ENCODE data around the gene IGSF6.
"Not testable (repeated sequence)": the region's sequence is repeated elsewhere in the genome, so short reads cannot be mapped to it uniquely, and the experiment has no call there.

The IGSF6 gene

GRCh38 chr16:21694609-21695008 lies 42.2 kb upstream of the IGSF6 start:
- H3K23ac ChIP-seq (ENCODE audit: low read length) = no peak overlapping the region
- no peak for DNase-seq
- H2AK5ac ChIP-seq (ENCODE audit: low read length) = no peak overlapping the region
- no peak overlapping the region for H4K8ac ChIP-seq (ENCODE audit: low read depth, low read length)
- H3K4ac ChIP-seq (ENCODE audit: low read depth, low read length) = no peak overlapping the region
- no peak overlapping the region for H2BK5ac ChIP-seq (ENCODE audit: low read depth, low read length, poor library complexity)
- H3K18ac ChIP-seq (ENCODE audit: low read length) = no peak overlapping the region
- no peak overlapping the region for H3K14ac ChIP-seq (ENCODE audit: low read length)
- no peak overlapping the region for H3K4me3 ChIP-seq (ENCODE audit: low read depth, low read length)
- H4K91ac ChIP-seq (ENCODE audit: low read depth, low read length) = no peak overlapping the region
- H3K79me2 ChIP-seq (ENCODE audit: control insufficient read depth, insufficient read depth, low read length, poor library complexity) = no peaks in the 10 kb centered on the region
- H4K12ac ChIP-seq (ENCODE audit: low read depth, low read length) = no peak overlapping the region
- no peaks in the 10 kb centered on the region for H3K4me1 ChIP-seq (ENCODE audit: control insufficient read depth in 1 of 2, insufficient read depth in 2 of 2, low read length in 2 of 2)
- no peak overlapping the region for H3K27ac ChIP-seq (ENCODE audit: low read depth, low read length)
- H3K9me3 ChIP-seq (ENCODE audit: insufficient read depth, low read depth, low read length) = no peaks in the 10 kb centered on the region
- no peaks in the 10 kb centered on the region for H3K79me1 ChIP-seq (ENCODE audit: low read length)
- no peak overlapping the region for H2BK120ac ChIP-seq (ENCODE audit: insufficient read depth, low read length, poor library complexity)
- WGBS (ENCODE audit: extremely low coverage, insufficient coverage, insufficient read length) = no CpG with 5 or more reads among the region's 4 CpGs
- no peaks in the 10 kb centered on the region for H3K27me3 ChIP-seq (ENCODE audit: insufficient read depth, low read length)
- no peak overlapping the region for H2BK12ac ChIP-seq (ENCODE audit: low read length)
- H2AFZ ChIP-seq (ENCODE audit: insufficient read depth, low read length, poor library complexity) = no peak overlapping the region
- no peaks in the 10 kb centered on the region for H3K36me3 ChIP-seq (ENCODE audit: control insufficient read depth in 1 of 2, insufficient read depth in 2 of 2, low read length in 2 of 2)
- H3K4me2 ChIP-seq (ENCODE audit: low read length) = no peak overlapping the region
- no peak overlapping the region for H3K9ac ChIP-seq (ENCODE audit: low read length)

- H4K12ac ChIP-seq (ENCODE audit: low read depth, low read length); H3K14ac ChIP-seq (ENCODE audit: low read length); H2AK5ac ChIP-seq (ENCODE audit: low read length): not testable (repeated sequence)
Observed at GRCh38 chr16:21690967-21691366, 38.6 kb upstream of the IGSF6 start.

GRCh38 chr16:21689107-21689506 lies 36.7 kb upstream of the IGSF6 start:
- no peak overlapping the region for H2BK120ac ChIP-seq (ENCODE audit: insufficient read depth, low read length, poor library complexity)
- WGBS (ENCODE audit: extremely low coverage, insufficient coverage, insufficient read length) = no CpG with 5 or more reads among the region's 4 CpGs
- no peaks in the 10 kb centered on the region for H3K4me1 ChIP-seq (ENCODE audit: control insufficient read depth in 1 of 2, insufficient read depth in 2 of 2, low read length in 2 of 2)
- no peak overlapping the region for H4K8ac ChIP-seq (ENCODE audit: low read depth, low read length)
- H3K4ac ChIP-seq (ENCODE audit: low read depth, low read length) = no peak overlapping the region
- no peak overlapping the region for H4K91ac ChIP-seq (ENCODE audit: low read depth, low read length)
- no peak overlapping the region for H3K4me2 ChIP-seq (ENCODE audit: low read length)
- no peaks in the 10 kb centered on the region for H3K27me3 ChIP-seq (ENCODE audit: insufficient read depth, low read length)
- no peak overlapping the region for H3K4me3 ChIP-seq (ENCODE audit: low read depth, low read length)
- H3K79me2 ChIP-seq (ENCODE audit: control insufficient read depth, insufficient read depth, low read length, poor library complexity) = no peaks in the 10 kb centered on the region
- H3K9me3 ChIP-seq (ENCODE audit: insufficient read depth, low read depth, low read length) = peaks cover 2% of the 10 kb centered on the region
- no peak overlapping the region for H3K18ac ChIP-seq (ENCODE audit: low read length)
- H2AFZ ChIP-seq (ENCODE audit: insufficient read depth, low read length, poor library complexity) = no peak overlapping the region
- no peak overlapping the region for H2BK5ac ChIP-seq (ENCODE audit: low read depth, low read length, poor library complexity)
- H4K12ac ChIP-seq (ENCODE audit: low read depth, low read length) = no peak overlapping the region
- no peaks in the 10 kb centered on the region for H3K79me1 ChIP-seq (ENCODE audit: low read length)
- no peak overlapping the region for H3K27ac ChIP-seq (ENCODE audit: low read depth, low read length)
- DNase-seq = no peak
- H3K9ac ChIP-seq (ENCODE audit: low read length) = no peak overlapping the region
- no peak overlapping the region for H3K23ac ChIP-seq (ENCODE audit: low read length)
- no peak overlapping the region for H3K14ac ChIP-seq (ENCODE audit: low read length)
- no peak overlapping the region for H2AK5ac ChIP-seq (ENCODE audit: low read length)
- H2BK12ac ChIP-seq (ENCODE audit: low read length) = no peak overlapping the region
- H3K36me3 ChIP-seq (ENCODE audit: control insufficient read depth in 1 of 2, insufficient read depth in 2 of 2, low read length in 2 of 2) = no peaks in the 10 kb centered on the region

More at GRCh38 chr16:21690967-21691366, 38.6 kb upstream of the IGSF6 start:
- not testable (repeated sequence) for H3K4ac ChIP-seq (ENCODE audit: low read depth, low read length); H4K8ac ChIP-seq (ENCODE audit: low read depth, low read length); H3K23ac ChIP-seq (ENCODE audit: low read length); H3K79me2 ChIP-seq (ENCODE audit: control insufficient read depth, insufficient read depth, low read length, poor library complexity); H3K18ac ChIP-seq (ENCODE audit: low read length); H2BK120ac ChIP-seq (ENCODE audit: insufficient read depth, low read length, poor library complexity); H3K36me3 ChIP-seq (ENCODE audit: control insufficient read depth in 1 of 2, insufficient read depth in 2 of 2, low read length in 2 of 2); DNase-seq; H3K4me1 ChIP-seq (ENCODE audit: control insufficient read depth in 1 of 2, insufficient read depth in 2 of 2, low read length in 2 of 2); H3K9ac ChIP-seq (ENCODE audit: low read length); H3K79me1 ChIP-seq (ENCODE audit: low read length); H3K27ac ChIP-seq (ENCODE audit: low read depth, low read length); H3K27me3 ChIP-seq (ENCODE audit: insufficient read depth, low read length); H3K4me2 ChIP-seq (ENCODE audit: low read length); H3K4me3 ChIP-seq (ENCODE audit: low read depth, low read length); H3K9me3 ChIP-seq (ENCODE audit: insufficient read depth, low read depth, low read length); H2AFZ ChIP-seq (ENCODE audit: insufficient read depth, low read length, poor library complexity); H2BK5ac ChIP-seq (ENCODE audit: low read depth, low read length, poor library complexity); H4K91ac ChIP-seq (ENCODE audit: low read depth, low read length); H2BK12ac ChIP-seq (ENCODE audit: low read length)
- no CpG with 5 or more reads among the region's 4 CpGs for WGBS (ENCODE audit: extremely low coverage, insufficient coverage, insufficient read length)

- Histone ChIP-seq H3K79me1 (ENCODE audit: low read length) (no peaks in the 10 kb centered on the region), H3K9ac (ENCODE audit: low read length) (no peak overlapping the region), H3K27me3 (ENCODE audit: insufficient read depth, low read length) (no peaks in the 10 kb centered on the region), H3K4ac (ENCODE audit: low read depth, low read length) (no peak overlapping the region), H3K14ac (ENCODE audit: low read length) (no peak overlapping the region), H2BK5ac (ENCODE audit: low read depth, low read length, poor library complexity) (no peak overlapping the region), H3K36me3 (ENCODE audit: control insufficient read depth in 1 of 2, insufficient read depth in 2 of 2, low read length in 2 of 2) (no peaks in the 10 kb centered on the region), H3K27ac (ENCODE audit: low read depth, low read length) (no peak overlapping the region), H3K9me3 (ENCODE audit: insufficient read depth, low read depth, low read length) (peaks cover 2% of the 10 kb centered on the region), H4K8ac (ENCODE audit: low read depth, low read length) (no peak overlapping the region), H3K4me1 (ENCODE audit: control insufficient read depth in 1 of 2, insufficient read depth in 2 of 2, low read length in 2 of 2) (no peaks in the 10 kb centered on the region), H3K18ac (ENCODE audit: low read length) (no peak overlapping the region), H3K79me2 (ENCODE audit: control insufficient read depth, insufficient read depth, low read length, poor library complexity) (no peaks in the 10 kb centered on the region), H2BK12ac (ENCODE audit: low read length) (no peak overlapping the region), H3K4me3 (ENCODE audit: low read depth, low read length) (no peak overlapping the region), H2AK5ac (ENCODE audit: low read length) (no peak overlapping the region), H2AFZ (ENCODE audit: insufficient read depth, low read length, poor library complexity) (no peak overlapping the region), H4K12ac (ENCODE audit: low read depth, low read length) (no peak overlapping the region), H3K4me2 (ENCODE audit: low read length) (no peak overlapping the region), H4K91ac (ENCODE audit: low read depth, low read length) (no peak overlapping the region), H2BK120ac (ENCODE audit: insufficient read depth, low read length, poor library complexity) (no peak overlapping the region), H3K23ac (ENCODE audit: low read length) (no peak overlapping the region)
- DNase-seq = no peak
- WGBS (ENCODE audit: extremely low coverage, insufficient coverage, insufficient read length) = no CpG with 5 or more reads among the region's 14 CpGs
Observed at GRCh38 chr16:21685034-21685455, 32.6 kb upstream of the IGSF6 start.
